HG03175 (cell line): ENCODE results near the gene EIF4EBP3.

ENCODE experiments used
- ATAC-seq: cut with Tn5 transposase; IDR thresholded peaks from one replicate; pipeline ENCODE4 v1.9.1; 2021; ENCODE audit warnings: mild to moderate bottlenecking, moderate library complexity; ENCODE audit not compliant: unreplicated experiment

Gene EIF4EBP3

GRCh38 chr5:140556438-140556837 lies 9.0 kb downstream of the EIF4EBP3 start:
- no peak for ATAC-seq

- peak; percentile 98 for ATAC-seq
Observed at GRCh38 chr5:140557136-140557805, 9.8 kb downstream of the EIF4EBP3 start, which contains the start of gene SRA1. Gene SRA1, minus strand, starts transcription at chr5:140557473. Its CDS starts 21 bp downstream, at chr5:140557452.

- no peak for ATAC-seq
Observed at GRCh38 chr5:140557965-140558364, 10.5 kb downstream of the EIF4EBP3 start.

- ATAC-seq, result no peak
Observed at GRCh38 chr5:140558542-140558941, 11.1 kb downstream of the EIF4EBP3 start.

GRCh38 chr5:140560227-140560626 lies 12.8 kb downstream of the EIF4EBP3 start:
- ATAC-seq, result no peak

GRCh38 chr5:140561753-140562523 lies 14.5 kb downstream of the EIF4EBP3 start:
- no peak for ATAC-seq

- no peak for ATAC-seq
Observed at GRCh38 chr5:140563596-140563995, 16.1 kb downstream of the EIF4EBP3 start.

- ATAC-seq, result peak; percentile 89
Observed at GRCh38 chr5:140564196-140565023, 16.9 kb downstream of the EIF4EBP3 start, which contains the start of the genes APBB3 and SLC35A4. Gene APBB3, minus strand, starts transcription at chr5:140564598. Its CDS starts 353 bp downstream, at chr5:140564245. Gene SLC35A4, plus strand, starts transcription at chr5:140564828. Its CDS starts 2,342 bp downstream, at chr5:140567170.

- ATAC-seq, result no peak
Observed at GRCh38 chr5:140565024-140565779, 17.7 kb downstream of the EIF4EBP3 start.

GRCh38 chr5:140565780-140566095 lies 18.3 kb downstream of the EIF4EBP3 start:
- no peak for ATAC-seq

- no peak for ATAC-seq
Observed at GRCh38 chr5:140566665-140567064, 19.2 kb downstream of the EIF4EBP3 start.

GRCh38 chr5:140567136-140567818 lies 19.8 kb downstream of the EIF4EBP3 start:
- no peak for ATAC-seq

- ATAC-seq, result no peak
Observed at GRCh38 chr5:140567871-140568270, 20.4 kb downstream of the EIF4EBP3 start.

- ATAC-seq, result no peak
Observed at GRCh38 chr5:140568443-140569063, 21.1 kb downstream of the EIF4EBP3 start.

- ATAC-seq, result peak; percentile 19
Observed at GRCh38 chr5:140569197-140569596, 21.7 kb downstream of the EIF4EBP3 start.

GRCh38 chr5:140570058-140570457 lies 22.6 kb downstream of the EIF4EBP3 start:
- ATAC-seq, result no peak

- no peak for ATAC-seq
Observed at GRCh38 chr5:140570488-140570887, 23.0 kb downstream of the EIF4EBP3 start.

GRCh38 chr5:140571105-140571504 lies 23.6 kb downstream of the EIF4EBP3 start:
- ATAC-seq, result no peak

- ATAC-seq, result no peak
Observed at GRCh38 chr5:140573683-140574082, 26.2 kb downstream of the EIF4EBP3 start.

- no peak for ATAC-seq
Observed at GRCh38 chr5:140574165-140574564, 26.7 kb downstream of the EIF4EBP3 start.
